GF-D8 (cell line): ENCODE results near the gene SPTA1.
"Not testable (repeated sequence)": the region's sequence is repeated elsewhere in the genome, so short reads cannot be mapped to it uniquely, and the experiment has no call there.

ENCODE experiments used
- DNase-seq: peaks from one replicate; lab custom pipeline; 2025; lab: John Stamatoyannopoulos, UW

The SPTA1 gene

DNA sequence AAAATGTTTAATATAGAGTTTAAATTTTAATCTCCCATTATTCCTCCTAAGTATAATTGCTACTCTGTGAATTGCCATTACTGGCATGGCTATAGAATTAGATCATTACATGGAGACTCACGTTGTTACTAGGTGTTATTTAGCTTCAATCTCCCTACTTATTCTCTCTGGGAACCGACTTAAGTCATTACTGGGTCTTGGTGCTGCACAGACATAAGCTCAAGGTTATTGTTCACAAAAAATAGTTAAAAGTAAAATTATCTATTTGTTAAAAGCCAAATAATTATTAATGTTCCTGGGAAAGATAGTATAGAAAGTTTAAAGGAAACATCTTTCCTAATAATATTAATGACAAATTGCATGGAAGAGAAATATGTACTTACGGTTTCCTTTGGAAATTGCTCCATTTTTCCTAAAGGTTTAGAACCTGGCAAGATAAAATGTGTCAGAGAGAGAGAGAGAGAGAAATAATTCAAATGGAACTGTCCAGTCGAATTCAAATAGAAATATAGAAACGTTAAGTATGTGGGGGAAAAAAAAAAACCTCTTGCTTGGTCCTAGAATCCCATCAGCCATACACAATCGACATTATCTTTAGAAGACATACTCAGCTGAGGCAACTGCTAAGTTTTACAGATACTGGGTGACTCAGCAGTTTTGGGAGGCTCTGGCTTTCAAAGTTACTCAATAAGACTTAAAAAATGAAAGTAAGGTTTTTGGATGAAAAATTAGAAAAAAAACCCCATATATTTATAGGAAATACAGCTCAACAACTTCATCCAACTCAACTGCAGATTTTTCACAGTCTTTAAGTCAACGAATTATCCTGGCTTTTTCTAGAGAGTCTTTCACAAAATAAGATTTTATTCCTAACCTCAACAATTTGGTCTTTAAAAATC lies at the start of gene SPTA1:
Gene SPTA1 (minus strand): TSS at position 605 of the 899 bp plus-strand sequence. CDS start 198 bp downstream, at position 407.
- no peak for DNase-seq

GRCh38 chr1:158735848-158736247 lies 49.3 kb upstream of the SPTA1 start:
- DNase-seq, result no peak

DNA sequence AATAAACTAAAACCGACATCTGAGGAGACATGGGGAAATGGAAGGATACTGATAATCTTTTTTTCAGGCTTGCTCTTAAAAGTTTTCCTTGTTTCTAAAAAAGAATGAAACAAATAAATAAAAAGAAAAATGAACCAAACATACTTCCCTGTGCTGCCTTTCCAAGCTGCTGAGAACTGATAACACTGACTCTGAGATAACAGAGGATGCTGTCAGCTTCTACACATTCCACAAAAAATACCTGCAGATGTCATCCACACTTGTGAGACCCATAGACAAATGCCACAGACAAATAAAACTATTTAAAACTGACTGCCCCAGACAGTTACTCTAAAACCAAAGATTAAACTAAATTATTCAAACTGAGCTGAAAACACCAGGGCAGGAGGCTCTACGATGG lies 46.0 kb upstream of the SPTA1 start:
- DNase-seq, result no peak

GRCh38 chr1:158731707-158732106 lies 45.2 kb upstream of the SPTA1 start:
- no peak for DNase-seq

- no peak for DNase-seq
Measured at GRCh38 chr1:158730453-158730852, 43.9 kb upstream of the SPTA1 start.

GRCh38 chr1:158728510-158729225 lies 42.2 kb upstream of the SPTA1 start:
- no peak for DNase-seq

DNA sequence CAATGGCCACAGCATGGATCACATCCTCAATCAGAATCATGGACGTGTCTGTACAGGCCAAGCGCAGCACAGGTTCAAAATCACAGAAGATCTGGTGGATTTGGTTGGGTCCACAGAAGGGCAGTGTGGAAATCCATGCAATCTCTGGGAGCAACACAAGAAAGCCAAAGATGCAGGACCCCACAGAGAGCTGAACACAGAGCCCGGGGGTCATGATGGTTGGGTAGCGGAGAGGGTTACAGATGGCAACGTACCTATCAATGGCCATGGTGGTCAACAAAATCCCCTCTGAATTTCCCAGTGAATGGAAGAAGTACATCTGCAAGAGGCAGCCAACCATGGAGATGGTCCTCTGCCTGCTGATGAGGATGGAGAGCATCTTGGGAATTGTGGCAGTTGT lies 37.9 kb upstream of the SPTA1 start:
- DNase-seq, result no peak

GRCh38 chr1:158720620-158721019 lies 34.1 kb upstream of the SPTA1 start, which contains the start of gene OR6K3:
Gene OR6K3, minus strand, starts transcription at chr1:158720720. Its CDS starts 2,605 bp downstream, at chr1:158718115.
- DNase-seq, result no peak

- no peak for DNase-seq
Measured at GRCh38 chr1:158719664-158720063, 33.1 kb upstream of the SPTA1 start.

- DNase-seq, result no peak
Measured at GRCh38 chr1:158717344-158717743, 30.8 kb upstream of the SPTA1 start.

- DNase-seq, result no peak
Measured at GRCh38 chr1:158716335-158716734, 29.8 kb upstream of the SPTA1 start.

GRCh38 chr1:158714754-158715153 lies 28.2 kb upstream of the SPTA1 start:
- no peak for DNase-seq

GRCh38 chr1:158711098-158711497 lies 24.6 kb upstream of the SPTA1 start:
- no peak for DNase-seq

- no peak for DNase-seq
Measured at GRCh38 chr1:158706096-158706495, 19.6 kb upstream of the SPTA1 start.

DNA sequence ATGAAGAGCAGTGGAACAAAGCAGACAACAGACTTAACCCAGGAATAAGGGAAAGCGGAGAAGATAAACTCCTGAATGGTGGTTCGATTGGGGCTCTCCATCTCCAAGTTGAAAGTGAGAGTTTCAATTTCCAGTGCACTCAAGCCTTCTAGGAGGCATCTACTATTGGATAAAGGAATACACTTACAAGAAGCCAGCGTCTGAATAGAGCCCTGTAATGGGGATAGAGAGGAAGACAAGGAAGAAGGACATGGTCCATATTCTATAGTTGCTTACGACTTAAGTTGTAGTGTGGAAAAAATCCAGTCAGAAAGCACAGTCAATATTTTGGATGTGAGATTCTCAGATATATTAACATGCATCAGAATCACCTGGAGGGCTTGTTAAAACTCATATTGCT lies 14.0 kb upstream of the SPTA1 start, which contains the start of gene OR6K2:
Gene OR6K2 (minus strand): TSS at position 101 of the 400 bp plus-strand sequence. CDS start 0 bp downstream, at position 101.
- DNase-seq, result no peak

DNA sequence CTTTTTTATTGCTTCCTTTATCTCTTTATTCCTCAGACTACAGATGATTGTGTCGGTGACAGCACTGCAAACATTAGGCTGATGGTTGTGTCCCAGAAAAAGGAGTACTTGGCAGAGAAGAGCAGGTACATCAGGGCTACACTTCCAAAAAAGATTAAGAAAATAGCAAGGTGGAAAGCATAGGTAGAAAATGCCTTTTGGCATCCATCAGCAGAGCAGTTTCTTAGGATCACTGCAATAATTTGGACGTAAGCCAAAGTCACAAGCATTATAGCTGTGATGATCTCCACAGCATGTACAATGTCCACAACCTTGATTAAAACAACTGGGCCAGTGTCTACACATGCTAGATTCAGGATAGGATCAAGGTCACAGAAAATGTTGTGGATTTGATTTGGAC lies 8.1 kb upstream of the SPTA1 start:
- no peak for DNase-seq

- DNase-seq, result no peak
Measured at GRCh38 chr1:158692356-158692755, 5.8 kb upstream of the SPTA1 start.

DNA sequence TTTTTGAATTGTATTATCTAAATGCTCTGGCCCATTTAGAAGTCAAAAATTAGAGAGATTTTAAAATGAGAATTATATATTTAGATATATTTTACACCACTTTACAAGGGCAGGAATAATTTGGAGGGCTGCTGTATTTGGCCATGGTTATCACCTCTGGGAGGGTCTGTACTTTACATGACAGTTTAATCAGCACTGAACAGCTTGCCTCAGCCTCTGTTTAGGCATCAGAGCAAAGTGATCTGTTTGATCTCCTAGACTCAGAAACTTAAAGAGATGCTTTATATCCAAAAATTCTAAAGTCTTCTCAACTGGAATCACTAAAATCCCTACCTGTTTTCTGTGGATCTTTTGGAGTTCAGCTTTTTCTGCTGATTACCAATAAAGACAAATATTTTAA lies 5.4 kb upstream of the SPTA1 start:
- DNase-seq, result no peak

GRCh38 chr1:158691149-158691548 lies 4.6 kb upstream of the SPTA1 start:
- DNase-seq, result not testable (repeated sequence)

DNA sequence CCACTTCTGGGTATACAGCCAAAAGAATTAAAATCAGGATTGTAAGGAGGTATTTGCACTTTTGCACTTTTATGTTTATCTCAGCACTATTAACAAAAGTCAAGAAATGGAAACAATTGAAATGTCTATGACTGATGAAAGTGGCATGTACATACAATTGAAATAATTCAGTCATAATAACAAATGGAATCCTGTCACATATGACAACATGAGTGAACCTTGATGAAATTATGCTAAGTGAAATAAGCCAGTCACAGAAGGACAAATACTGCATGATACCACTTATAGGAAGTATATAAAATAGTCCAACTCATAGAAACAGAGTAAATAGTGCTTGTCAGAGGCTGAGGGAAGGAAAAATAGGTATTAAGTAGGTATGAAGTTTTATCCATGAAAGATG lies 3.4 kb upstream of the SPTA1 start:
- DNase-seq, result no peak

DNA sequence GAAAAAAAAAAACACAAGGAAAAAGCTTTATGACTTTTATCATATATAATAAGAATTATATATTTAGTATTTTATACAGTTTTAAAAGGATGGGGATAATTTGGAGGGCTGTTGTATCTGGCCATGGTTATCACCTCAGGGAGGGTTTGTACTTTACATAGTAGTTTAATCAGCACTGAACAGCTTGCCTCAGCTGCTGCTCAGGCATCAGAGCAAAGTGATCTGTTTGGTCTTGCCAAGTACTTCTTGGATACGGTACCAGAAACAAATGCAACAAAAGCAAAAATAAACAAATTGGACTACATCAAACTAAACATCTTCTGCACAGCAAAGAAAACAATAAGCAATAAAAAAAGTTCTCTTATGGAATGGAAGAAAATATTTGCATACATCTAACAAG lies 2.6 kb upstream of the SPTA1 start:
- DNase-seq, result no peak

GRCh38 chr1:158688343-158688742 lies 1.8 kb upstream of the SPTA1 start:
- not testable (repeated sequence) for DNase-seq

DNA sequence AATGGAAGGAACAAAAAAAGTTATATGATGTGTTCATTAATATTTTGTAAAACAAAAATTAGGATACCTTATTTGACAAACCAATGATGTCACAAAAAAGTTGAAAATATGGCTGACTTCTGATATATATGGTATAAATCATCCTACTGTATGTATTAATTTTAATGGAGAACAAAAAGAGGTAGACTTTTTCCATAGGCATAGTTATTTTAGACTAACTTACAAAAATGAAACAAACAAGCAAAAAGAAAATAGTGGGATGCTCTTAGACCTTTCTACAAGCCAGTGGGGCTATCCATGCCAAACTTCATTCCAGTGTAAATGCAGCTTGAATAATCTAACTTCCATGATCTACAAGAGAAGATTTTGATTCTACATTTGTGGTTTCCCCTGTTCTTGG lies 522 bp upstream of the SPTA1 start:
- DNase-seq, result no peak
